Karpas-422 (cell line): ENCODE results near the gene SLC15A4. TPM values are rescaled to one million over a fixed set of nuclear protein-coding genes. Genes with fewer than 3 reads are reported as not detected.

Experiments
- DNase-seq: peaks from one replicate; pipeline ENCODE4 v3.0.0-alpha.2; 2015
- H2AFZ ChIP-seq: fragments of 200-600 bp; sonication (generic); 2 replicates; pipeline ENCODE4 v1.6.1; 2014; ENCODE audit warnings: antibody characterized with exemption, low read length, mixed read lengths
- H3K27ac ChIP-seq: fragments of 200-600 bp; sonication (generic); 2 replicates; pipeline ENCODE4 v1.5.1; 2014; ENCODE audit warnings: mild to moderate bottlenecking, low read length, moderate library complexity
- H3K27me3 ChIP-seq: fragments of 200-600 bp; sonication (generic); 2 replicates; pipeline ENCODE4 v1.6.1; 2014; ENCODE audit warnings: low read length, mixed read lengths
- H3K36me3 ChIP-seq: fragments of 200-600 bp; sonication (generic); 2 replicates; pipeline ENCODE4 v1.6.1; 2014; ENCODE audit warnings: low read length, mixed read lengths; ENCODE audit not compliant: insufficient read depth
- H3K4me1 ChIP-seq: fragments of 200-600 bp; sonication (generic); 2 replicates; pipeline ENCODE4 v1.6.1; 2014; ENCODE audit warnings: mild to moderate bottlenecking, low read length, mixed read lengths
- H3K4me2 ChIP-seq: fragments of 200-600 bp; sonication (generic); 2 replicates; pipeline ENCODE4 v1.6.1; 2014; ENCODE audit warnings: low read length, low read depth, mild to moderate bottlenecking; ENCODE audit not compliant: poor library complexity, severe bottlenecking
- H3K4me3 ChIP-seq: fragments of 200-600 bp; sonication (generic); 2 replicates; pipeline ENCODE4 v1.5.1; 2014; ENCODE audit warnings: mild to moderate bottlenecking, antibody characterized with exemption, low read length, mixed read lengths
- H3K79me2 ChIP-seq: fragments of 200-600 bp; sonication (generic); 2 replicates; pipeline ENCODE4 v1.6.1; 2014; ENCODE audit warnings: mild to moderate bottlenecking, low read length, mixed read lengths
- H3K9ac ChIP-seq: fragments of 200-600 bp; sonication (generic); 2 replicates; pipeline ENCODE4 v1.6.0; 2014; ENCODE audit warnings: low read length
- H3K9me2 ChIP-seq: fragments of 200-600 bp; sonication (generic), shearing (Covaris generic); replicated peaks from 2 replicates; pipeline ENCODE4 v1.6.0; 2014; ENCODE audit warnings: mild to moderate bottlenecking, low read length, moderate library complexity; ENCODE audit not compliant: insufficient read depth
- H3K9me3 ChIP-seq: fragments of 300-700, 200-600 bp; sonication (generic); 2 replicates; pipeline ENCODE4 v1.6.1; 2014; ENCODE audit warnings: low read length, mixed read lengths
- H4K20me1 ChIP-seq: fragments of 200-600 bp; sonication (generic); 2 replicates; pipeline ENCODE4 v1.6.1; 2014; ENCODE audit warnings: mild to moderate bottlenecking, antibody characterized with exemption, low read length, low read depth; ENCODE audit not compliant: insufficient read depth
- total RNA-seq: library from RNA; depleted of rRNA; stranded (reverse); fragments of >200 nt; shearing (Covaris generic); gene quantifications from 2 replicates; pipeline ENCODE4 v1.2.3, GENCODE V29; 2014; ENCODE audit warnings: low replicate concordance

The SLC15A4 gene
- total RNA-seq, 1 experiment from 2014 or later, result 32.1 TPM

DNA sequence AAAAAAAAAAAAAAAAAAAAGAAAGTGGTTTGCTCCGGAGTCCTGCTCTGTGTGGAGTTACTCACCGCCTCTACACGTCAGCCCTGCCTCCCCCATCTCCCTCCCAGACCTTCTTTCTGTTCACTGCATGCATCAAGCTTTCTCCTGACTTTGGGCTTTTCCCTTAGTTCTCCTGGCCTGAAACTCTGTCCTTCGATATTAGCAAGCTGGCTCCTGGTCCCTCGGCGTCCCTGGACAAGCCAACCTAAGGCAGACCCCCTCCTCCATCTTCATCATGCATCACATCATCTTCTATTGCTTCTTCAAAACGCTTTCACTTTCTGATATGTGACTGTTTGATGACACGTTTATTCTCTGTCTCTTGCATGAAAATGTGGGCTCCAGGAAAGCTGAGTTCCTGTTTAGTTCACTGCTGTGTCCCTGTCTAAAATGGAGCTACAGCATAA lies 40.6 kb downstream of the SLC15A4 start:
- Histone ChIP-seq H3K9ac (no peak overlapping the region), H3K9me2 (no peaks in the 10 kb centered on the region), H3K36me3 (no peaks in the 10 kb centered on the region), H2AFZ (no peak overlapping the region), H3K79me2 (no peaks in the 10 kb centered on the region), H3K27me3 (no peaks in the 10 kb centered on the region), H4K20me1 (no peaks in the 10 kb centered on the region), H3K4me2 (no peak overlapping the region), H3K27ac (no peak overlapping the region), H3K4me3 (no peak overlapping the region), H3K9me3 (no peaks in the 10 kb centered on the region), H3K4me1 (no peaks in the 10 kb centered on the region)
- no peak for DNase-seq

DNA sequence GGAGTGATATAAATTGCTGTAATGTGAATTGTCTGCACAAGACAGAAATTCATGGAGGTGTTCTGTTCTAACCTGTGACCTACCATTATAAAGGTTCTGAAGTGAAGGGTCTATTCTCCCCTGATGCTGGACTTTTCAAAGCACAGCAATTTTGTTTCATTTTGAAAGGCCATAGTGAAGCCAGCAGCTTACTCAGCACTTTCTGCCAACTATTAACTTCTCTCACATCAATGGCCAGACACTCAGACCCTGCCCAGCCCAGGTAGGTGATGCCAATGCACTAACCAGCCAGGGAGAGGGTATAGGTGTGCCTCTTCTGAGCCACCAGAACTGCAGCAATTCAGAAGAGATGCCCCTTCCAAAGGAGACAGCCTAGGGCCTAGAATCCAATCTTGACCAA lies 43.9 kb downstream of the SLC15A4 start:
- H3K27me3 ChIP-seq, result no peaks in the 10 kb centered on the region
- no peaks in the 10 kb centered on the region for H3K9me3 ChIP-seq

DNA sequence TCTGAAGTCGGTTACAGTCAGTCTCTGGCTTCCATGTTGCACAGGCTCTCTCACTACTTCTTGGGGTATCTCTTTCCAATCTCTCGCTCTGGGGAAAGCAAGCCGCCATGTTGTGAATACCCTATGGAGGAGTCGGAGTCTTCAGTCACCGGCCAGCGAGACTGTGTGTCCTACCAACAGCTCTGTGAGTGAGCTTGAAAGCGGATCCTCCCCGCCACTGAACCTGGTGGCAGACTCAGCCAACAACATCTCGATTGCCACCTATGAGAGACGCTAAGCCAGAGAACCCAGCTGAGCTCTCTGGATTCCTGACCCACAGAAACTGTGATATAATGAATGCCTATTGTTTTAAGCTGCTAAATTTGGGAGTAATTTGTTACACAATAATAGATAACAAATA lies 51.5 kb downstream of the SLC15A4 start:
- H3K27me3 ChIP-seq, result no peaks in the 10 kb centered on the region

More for the DNA sequence above, 43.9 kb downstream of the SLC15A4 start:
- no peak for DNase-seq
- no peak overlapping the region for H3K4me3 ChIP-seq
- no peaks in the 10 kb centered on the region for H4K20me1 ChIP-seq
- no peak overlapping the region for H3K9ac ChIP-seq
- H3K27ac ChIP-seq, result no peak overlapping the region
- no peak overlapping the region for H2AFZ ChIP-seq
- H3K4me2 ChIP-seq, result no peak overlapping the region
- no peaks in the 10 kb centered on the region for H3K9me2 ChIP-seq
- H3K4me1 ChIP-seq, result no peaks in the 10 kb centered on the region
- no peaks in the 10 kb centered on the region for H3K36me3 ChIP-seq
- H3K79me2 ChIP-seq, result no peaks in the 10 kb centered on the region

DNA sequence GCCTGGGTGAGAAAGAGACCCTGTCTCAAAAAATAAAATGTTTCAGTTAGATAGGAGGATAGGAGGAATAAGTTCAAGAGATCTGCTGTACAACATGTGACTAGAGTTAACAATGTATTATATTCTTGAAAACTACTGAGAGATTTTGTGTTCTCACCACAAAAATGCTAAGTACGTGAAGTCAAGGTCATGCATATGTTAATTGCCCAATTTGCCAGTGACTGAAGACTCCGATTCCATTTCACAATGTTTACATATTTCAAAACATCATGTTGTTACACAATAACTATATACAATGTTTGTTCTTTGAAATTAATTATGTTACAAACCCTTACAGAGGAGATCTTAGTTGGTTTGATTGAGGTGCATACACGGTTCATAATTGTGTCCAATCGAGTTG lies 52.1 kb downstream of the SLC15A4 start:
- Histone ChIP-seq H3K27ac (no peak overlapping the region), H3K4me1 (no peaks in the 10 kb centered on the region), H3K9ac (no peak overlapping the region), H3K4me2 (no peak overlapping the region), H3K9me2 (no peaks in the 10 kb centered on the region), H3K79me2 (no peaks in the 10 kb centered on the region), H2AFZ (no peak overlapping the region), H4K20me1 (no peaks in the 10 kb centered on the region), H3K36me3 (no peaks in the 10 kb centered on the region), H3K4me3 (no peak overlapping the region), H3K27me3 (no peaks in the 10 kb centered on the region), H3K9me3 (no peaks in the 10 kb centered on the region)
- no peak for DNase-seq

More for the DNA sequence above, 51.5 kb downstream of the SLC15A4 start:
- no peak overlapping the region for H3K4me3 ChIP-seq
- H2AFZ ChIP-seq, result no peak overlapping the region
- no peak overlapping the region for H3K27ac ChIP-seq
- no peak overlapping the region for H3K4me2 ChIP-seq
- H3K9me3 ChIP-seq, result no peaks in the 10 kb centered on the region
- no peaks in the 10 kb centered on the region for H3K9me2 ChIP-seq
- DNase-seq, result no peak
- H3K79me2 ChIP-seq, result no peaks in the 10 kb centered on the region
- no peak overlapping the region for H3K9ac ChIP-seq
- no peaks in the 10 kb centered on the region for H4K20me1 ChIP-seq
- H3K4me1 ChIP-seq, result no peaks in the 10 kb centered on the region
- H3K36me3 ChIP-seq, result no peaks in the 10 kb centered on the region

DNA sequence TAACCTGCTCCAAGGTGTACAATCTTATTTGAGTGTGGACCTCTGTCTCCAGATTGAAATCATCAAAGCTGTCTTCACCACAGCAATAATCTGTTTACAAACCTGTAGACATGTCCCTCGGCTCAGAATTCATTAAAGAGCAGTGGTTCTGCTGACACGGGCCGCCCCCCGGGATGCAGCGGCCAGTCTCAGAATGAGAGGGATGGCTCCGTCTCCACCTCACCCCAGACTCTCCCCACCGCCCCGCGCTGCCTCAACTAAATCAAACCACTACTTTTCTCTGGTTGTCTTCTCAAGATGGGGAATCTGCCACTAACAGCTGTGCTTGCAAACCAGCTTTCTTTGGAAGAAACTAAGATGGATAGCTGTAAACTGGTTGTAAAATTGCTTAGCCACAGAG lies 56.2 kb downstream of the SLC15A4 start:
- Histone ChIP-seq H4K20me1 (no peaks in the 10 kb centered on the region), H3K4me3 (no peak overlapping the region), H3K36me3 (no peaks in the 10 kb centered on the region), H2AFZ (no peak overlapping the region), H3K4me1 (no peaks in the 10 kb centered on the region), H3K79me2 (no peaks in the 10 kb centered on the region), H3K4me2 (no peak overlapping the region), H3K9ac (no peak overlapping the region), H3K9me3 (no peaks in the 10 kb centered on the region), H3K27ac (no peak overlapping the region), H3K9me2 (no peaks in the 10 kb centered on the region), H3K27me3 (no peaks in the 10 kb centered on the region)
- DNase-seq, result no peak

DNA sequence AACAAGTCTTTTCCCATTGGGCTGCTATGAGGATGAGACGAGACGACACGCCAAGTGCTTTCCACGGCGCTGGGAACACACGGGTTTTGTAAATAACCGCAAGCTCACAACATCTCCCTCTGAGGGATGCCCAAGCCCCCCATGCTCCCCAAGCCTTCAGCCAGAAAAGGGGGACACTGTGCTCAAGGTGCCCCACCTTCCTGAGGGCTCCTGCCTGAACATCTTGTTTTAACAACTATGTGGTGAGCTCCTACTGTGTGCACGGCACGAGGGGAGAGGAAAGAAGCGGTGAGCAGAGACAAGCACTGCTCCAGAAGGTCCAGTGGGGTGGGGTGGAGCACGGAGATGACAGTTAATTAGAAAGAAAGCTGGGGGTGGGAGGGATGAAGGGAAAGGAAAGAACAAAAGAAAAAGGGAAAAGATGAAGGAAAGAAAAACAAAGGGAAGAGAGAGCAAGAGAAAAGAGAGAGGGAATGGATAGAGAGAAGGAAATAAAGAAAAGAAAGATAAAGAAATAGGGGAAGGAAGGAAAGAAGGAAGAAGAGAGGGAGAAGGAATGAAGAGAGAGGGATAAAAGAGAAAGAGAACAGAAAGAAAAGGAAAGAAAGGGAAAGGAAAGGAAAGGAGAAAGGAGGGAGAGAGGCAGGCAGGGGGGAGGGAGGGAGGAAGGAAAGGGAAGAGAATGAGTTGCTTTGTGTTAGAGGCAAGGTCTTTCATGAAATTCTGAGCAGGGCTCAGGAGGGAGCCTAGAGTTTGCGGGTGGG lies 56.8 kb downstream of the SLC15A4 start:
- no peak overlapping the region for H3K27ac ChIP-seq
- H3K9ac ChIP-seq, result no peak overlapping the region
- no peaks in the 10 kb centered on the region for H3K27me3 ChIP-seq
- H3K9me2 ChIP-seq, result no peaks in the 10 kb centered on the region
- DNase-seq, result no peak
- H3K9me3 ChIP-seq, result no peaks in the 10 kb centered on the region
- H3K4me1 ChIP-seq, result no peaks in the 10 kb centered on the region
- no peaks in the 10 kb centered on the region for H3K79me2 ChIP-seq
- no peak overlapping the region for H3K4me2 ChIP-seq
- H3K36me3 ChIP-seq, result no peaks in the 10 kb centered on the region
- no peak overlapping the region for H2AFZ ChIP-seq
- H3K4me3 ChIP-seq, result no peak overlapping the region
- no peaks in the 10 kb centered on the region for H4K20me1 ChIP-seq

DNA sequence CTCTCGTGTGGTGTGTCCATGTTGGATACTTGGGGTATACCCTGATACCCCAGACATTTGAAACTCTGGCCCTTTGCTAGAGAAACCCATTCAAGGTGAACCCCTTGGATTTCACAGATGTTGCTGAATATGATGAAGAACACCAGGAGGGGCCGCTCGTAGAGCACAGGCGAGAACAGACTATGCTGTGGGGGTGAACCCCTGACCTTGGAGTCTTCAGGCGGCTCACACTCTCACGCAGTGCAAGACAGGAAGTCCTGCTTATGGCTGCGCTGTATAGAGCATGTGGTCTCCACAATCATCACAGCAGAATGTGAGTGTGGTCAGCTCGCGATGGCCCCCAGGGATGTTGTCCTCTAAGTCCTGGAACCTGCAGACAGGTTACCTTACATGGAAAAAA lies 60.4 kb downstream of the SLC15A4 start:
- H3K4me3 ChIP-seq, result no peak overlapping the region
- no peaks in the 10 kb centered on the region for H3K79me2 ChIP-seq
- no peak overlapping the region for H3K27ac ChIP-seq
- no peaks in the 10 kb centered on the region for H3K4me1 ChIP-seq
- H3K9me2 ChIP-seq, result no peaks in the 10 kb centered on the region
- no peaks in the 10 kb centered on the region for H4K20me1 ChIP-seq
- H3K36me3 ChIP-seq, result no peaks in the 10 kb centered on the region
- H3K27me3 ChIP-seq, result no peaks in the 10 kb centered on the region
- no peaks in the 10 kb centered on the region for H3K9me3 ChIP-seq
- H3K9ac ChIP-seq, result no peak overlapping the region
- no peak overlapping the region for H2AFZ ChIP-seq
- no peak overlapping the region for H3K4me2 ChIP-seq
- DNase-seq, result no peak

DNA sequence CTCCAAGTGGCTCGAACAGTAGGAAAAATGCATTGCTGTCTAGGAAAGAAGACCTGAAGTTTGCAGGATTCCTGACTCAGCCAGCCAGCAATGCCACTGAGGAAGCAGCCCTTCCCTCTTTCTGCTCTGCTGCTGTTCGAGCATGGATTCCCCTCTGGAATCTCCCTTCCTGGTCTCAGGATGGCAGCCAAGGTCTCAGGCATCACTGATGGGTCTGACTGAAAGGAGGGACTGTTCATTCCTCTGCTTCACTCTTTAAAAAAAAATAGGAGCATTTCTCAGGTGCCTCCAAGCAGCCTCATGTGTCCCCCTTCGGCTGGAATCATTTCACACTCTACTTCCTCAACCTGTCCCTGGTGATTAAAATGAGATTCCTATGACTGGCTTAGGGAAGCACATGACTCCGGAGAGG lies 62.4 kb downstream of the SLC15A4 start:
- no peaks in the 10 kb centered on the region for H3K27me3 ChIP-seq
- no peaks in the 10 kb centered on the region for H3K36me3 ChIP-seq
- no peaks in the 10 kb centered on the region for H3K79me2 ChIP-seq
- H3K4me3 ChIP-seq, result no peak overlapping the region
- H4K20me1 ChIP-seq, result no peaks in the 10 kb centered on the region
- no peaks in the 10 kb centered on the region for H3K9me2 ChIP-seq
- no peak overlapping the region for H2AFZ ChIP-seq
- no peaks in the 10 kb centered on the region for H3K4me1 ChIP-seq
- H3K27ac ChIP-seq, result no peak overlapping the region
- no peak overlapping the region for H3K9ac ChIP-seq
- H3K9me3 ChIP-seq, result no peaks in the 10 kb centered on the region
- no peak overlapping the region for H3K4me2 ChIP-seq
- DNase-seq, result no peak
